Neural cell (in vitro differentiated cells): ENCODE results near the gene ATP5MG. TPM values are rescaled to one million over a fixed set of nuclear protein-coding genes. Genes with fewer than 3 reads are reported as not detected.

Experiments
- H2AFZ ChIP-seq: fragments of 200-600, 300-800 bp; sonication (generic), shearing (Covaris generic); 2 replicates; pipeline ENCODE4 v1.6.0; 2014; ENCODE audit warnings: low read depth, mild to moderate bottlenecking, antibody characterized with exemption, low read length, moderate library complexity
- H3F3A ChIP-seq: fragments of 200-600 bp; shearing (Covaris generic); 2 replicates; pipeline ENCODE4 v1.6.1; 2016; ENCODE audit warnings: mild to moderate bottlenecking, moderate library complexity, mixed read lengths, antibody characterized with exemption, low read length; ENCODE audit not compliant: insufficient read depth, poor library complexity, severe bottlenecking
- H3K27ac ChIP-seq: fragments of 200-600, 300-800 bp; sonication (generic), shearing (Covaris generic); 2 replicates; pipeline ENCODE4 v1.5.1; 2014; ENCODE audit warnings: mild to moderate bottlenecking, low read length, moderate library complexity
- H3K27me3 ChIP-seq: fragments of 300-800, 200-600 bp; sonication (generic), shearing (Covaris generic); 2 replicates; pipeline ENCODE4 v1.6.0; 2014; ENCODE audit warnings: mild to moderate bottlenecking, low read depth, low read length, moderate library complexity; ENCODE audit not compliant: insufficient read depth
- H3K36me3 ChIP-seq: fragments of 300-800, 200-600 bp; sonication (generic), shearing (Covaris generic); 2 replicates; pipeline ENCODE4 v1.5.1; 2014; ENCODE audit warnings: mild to moderate bottlenecking, antibody characterized with exemption, low read length, moderate library complexity; ENCODE audit not compliant: insufficient read depth
- H3K4me2 ChIP-seq: fragments of 300-800, 200-600 bp; sonication (generic), shearing (Covaris generic); 2 replicates; pipeline ENCODE4 v1.6.0; 2014; ENCODE audit warnings: mild to moderate bottlenecking, low read length
- H3K4me3 ChIP-seq: fragments of 300-800, 200-600 bp; sonication (generic), shearing (Covaris generic); 2 replicates; pipeline ENCODE4 v1.5.1; 2014; ENCODE audit warnings: mild to moderate bottlenecking, low read length, moderate library complexity
- H3K79me2 ChIP-seq: fragments of 200-600 bp; shearing (Covaris generic); replicated peaks from 2 replicates; pipeline ENCODE4 v1.6.0; 2014; ENCODE audit warnings: mild to moderate bottlenecking, low read length, moderate library complexity; ENCODE audit not compliant: insufficient read depth
- H3K9ac ChIP-seq: fragments of 300-800, 200-600 bp; sonication (generic), shearing (Covaris generic); 2 replicates; pipeline ENCODE4 v1.6.1; 2016; ENCODE audit warnings: mild to moderate bottlenecking, low read length, mixed read lengths
- H3K9me2 ChIP-seq: fragments of 200-600 bp; shearing (Covaris generic); 2 replicates; pipeline ENCODE4 v1.6.1; 2016; ENCODE audit warnings: mild to moderate bottlenecking, low read length, mixed read lengths; ENCODE audit not compliant: insufficient read depth
- H3K9me3 ChIP-seq: fragments of 200-600, 300-800 bp; sonication (generic), shearing (Covaris generic); 2 replicates; pipeline ENCODE4 v1.6.1; 2016; ENCODE audit warnings: mild to moderate bottlenecking, mixed run types, low read length, moderate library complexity, mixed read lengths
- H4K20me1 ChIP-seq: fragments of 200-600 bp; shearing (Covaris generic); 2 replicates; pipeline ENCODE4 v1.6.1; 2016; ENCODE audit warnings: mild to moderate bottlenecking, mixed run types; ENCODE audit not compliant: insufficient read depth
- CTCF ChIP-seq: fragments of 450-650 bp; IDR thresholded peaks from 2 replicates; pipeline ENCODE4 v1.5.1; 2014; ENCODE audit warnings: antibody characterized with exemption, mild to moderate bottlenecking, moderate library complexity; ENCODE audit not compliant: poor library complexity, severe bottlenecking
- EP300 ChIP-seq: fragments of 450-650 bp; conservative IDR thresholded peaks from 2 replicates; pipeline ENCODE4 v1.6.1; 2014; ENCODE audit warnings: antibody characterized with exemption, mild to moderate bottlenecking, moderate library complexity; ENCODE audit not compliant: poor library complexity, severe bottlenecking
- EZH2 ChIP-seq: fragments of 200-600, 300-800 bp; shearing (Covaris generic), sonication (generic); IDR thresholded peaks from 2 replicates; pipeline ENCODE4 v1.6.1; 2014; ENCODE audit warnings: antibody characterized with exemption, low read length, borderline replicate concordance, mild to moderate bottlenecking; ENCODE audit not compliant: insufficient read depth, poor library complexity, severe bottlenecking
- MXI1 ChIP-seq: fragments of 450-650 bp; conservative IDR thresholded peaks from 2 replicates; pipeline ENCODE4 v1.6.1; 2014; ENCODE audit warnings: antibody characterized with exemption, mild to moderate bottlenecking; ENCODE audit not compliant: poor library complexity, severe bottlenecking
- POLR2AphosphoS5 ChIP-seq: IDR thresholded peaks from 2 replicates; pipeline ENCODE4 v1.6.1; 2012
- RAD21 ChIP-seq: fragments of 450-650 bp; conservative IDR thresholded peaks from 2 replicates; pipeline ENCODE4 v1.6.1; 2014; ENCODE audit warnings: antibody characterized with exemption, mild to moderate bottlenecking, moderate library complexity
- SMC3 ChIP-seq: fragments of 450-650 bp; conservative IDR thresholded peaks from 2 replicates; pipeline ENCODE4 v1.6.1; 2014; ENCODE audit warnings: antibody characterized with exemption, mild to moderate bottlenecking, moderate library complexity; ENCODE audit not compliant: poor library complexity
- TAF1 ChIP-seq: IDR thresholded peaks from 2 replicates; pipeline ENCODE4 v1.6.1; 2012; ENCODE audit warnings: low read depth
- polyA plus RNA-seq: library from polyadenylated mRNA; depleted of rRNA; stranded (reverse); fragments of >200 nt; gene quantifications from 2 replicates; pipeline ENCODE4 v1.2.3, GENCODE V29; 2014
- TF ChIP-seq, protein P1 (sequence below): IDR thresholded peaks from 2 replicates; pipeline ENCODE4 v1.6.1; 2012; ENCODE audit warnings: borderline replicate concordance

ATP5MG gene
- polyA plus RNA-seq, 1 donor from 2014 or later: 153 TPM

DNA sequence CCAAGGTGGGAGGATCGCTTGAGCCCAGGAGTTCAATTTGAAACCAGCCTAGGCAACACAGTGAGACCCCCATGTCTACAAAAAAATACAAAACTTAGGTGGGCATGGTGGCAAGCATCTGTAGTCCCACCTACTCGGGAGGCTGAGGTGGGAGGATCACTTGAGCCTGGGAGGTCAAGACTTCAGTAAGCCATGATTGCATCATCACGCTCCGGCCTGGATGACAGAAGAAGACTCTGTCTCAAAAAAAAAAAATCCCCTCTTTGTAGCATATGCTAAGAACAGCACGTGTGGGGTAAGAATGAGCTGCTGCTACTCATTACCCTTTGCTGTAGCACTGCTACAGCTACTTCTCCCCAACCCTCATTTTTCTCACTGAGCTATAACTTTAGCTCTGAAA lies 27.5 kb upstream of the ATP5MG start:
- H3K9me3 ChIP-seq: no peaks in the 10 kb centered on the region
- no peaks in the 10 kb centered on the region for H3F3A ChIP-seq
- no peaks in the 10 kb centered on the region for H4K20me1 ChIP-seq
- no peak overlapping the region for H3K27ac ChIP-seq
- no peak overlapping the region for H3K9ac ChIP-seq
- H3K27me3 ChIP-seq: no peaks in the 10 kb centered on the region
- no peak overlapping the region for H2AFZ ChIP-seq
- H3K9me2 ChIP-seq: no peaks in the 10 kb centered on the region
- H3K4me3 ChIP-seq: no peak overlapping the region
- TF ChIP-seq EZH2 (no peak), MXI1 (no peak), CTCF (no peak), TAF1 (no peak), EP300 (no peak), SMC3 (no peak), RAD21 (no peak)
- TF ChIP-seq, protein P1, sequence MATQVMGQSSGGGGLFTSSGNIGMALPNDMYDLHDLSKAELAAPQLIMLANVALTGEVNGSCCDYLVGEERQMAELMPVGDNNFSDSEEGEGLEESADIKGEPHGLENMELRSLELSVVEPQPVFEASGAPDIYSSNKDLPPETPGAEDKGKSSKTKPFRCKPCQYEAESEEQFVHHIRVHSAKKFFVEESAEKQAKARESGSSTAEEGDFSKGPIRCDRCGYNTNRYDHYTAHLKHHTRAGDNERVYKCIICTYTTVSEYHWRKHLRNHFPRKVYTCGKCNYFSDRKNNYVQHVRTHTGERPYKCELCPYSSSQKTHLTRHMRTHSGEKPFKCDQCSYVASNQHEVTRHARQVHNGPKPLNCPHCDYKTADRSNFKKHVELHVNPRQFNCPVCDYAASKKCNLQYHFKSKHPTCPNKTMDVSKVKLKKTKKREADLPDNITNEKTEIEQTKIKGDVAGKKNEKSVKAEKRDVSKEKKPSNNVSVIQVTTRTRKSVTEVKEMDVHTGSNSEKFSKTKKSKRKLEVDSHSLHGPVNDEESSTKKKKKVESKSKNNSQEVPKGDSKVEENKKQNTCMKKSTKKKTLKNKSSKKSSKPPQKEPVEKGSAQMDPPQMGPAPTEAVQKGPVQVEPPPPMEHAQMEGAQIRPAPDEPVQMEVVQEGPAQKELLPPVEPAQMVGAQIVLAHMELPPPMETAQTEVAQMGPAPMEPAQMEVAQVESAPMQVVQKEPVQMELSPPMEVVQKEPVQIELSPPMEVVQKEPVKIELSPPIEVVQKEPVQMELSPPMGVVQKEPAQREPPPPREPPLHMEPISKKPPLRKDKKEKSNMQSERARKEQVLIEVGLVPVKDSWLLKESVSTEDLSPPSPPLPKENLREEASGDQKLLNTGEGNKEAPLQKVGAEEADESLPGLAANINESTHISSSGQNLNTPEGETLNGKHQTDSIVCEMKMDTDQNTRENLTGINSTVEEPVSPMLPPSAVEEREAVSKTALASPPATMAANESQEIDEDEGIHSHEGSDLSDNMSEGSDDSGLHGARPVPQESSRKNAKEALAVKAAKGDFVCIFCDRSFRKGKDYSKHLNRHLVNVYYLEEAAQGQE: no peak
- no peak overlapping the region for H3K4me2 ChIP-seq
- H3K36me3 ChIP-seq: peaks cover 8% of the 10 kb centered on the region
- no peaks in the 10 kb centered on the region for H3K79me2 ChIP-seq

GRCh38 chr11:118374729-118375128 lies 26.7 kb upstream of the ATP5MG start:
- no peaks in the 10 kb centered on the region for H3K9me3 ChIP-seq
- H3K27me3 ChIP-seq: no peaks in the 10 kb centered on the region
- H3F3A ChIP-seq: no peaks in the 10 kb centered on the region
- no peak for TF ChIP-seq MXI1
- no peaks in the 10 kb centered on the region for H3K9me2 ChIP-seq
- H3K9ac ChIP-seq: no peak overlapping the region
- no peak overlapping the region for H3K4me2 ChIP-seq
- no peak overlapping the region for H3K27ac ChIP-seq
- no peak overlapping the region for H2AFZ ChIP-seq
- H3K36me3 ChIP-seq: peaks cover 3% of the 10 kb centered on the region
- no peaks in the 10 kb centered on the region for H4K20me1 ChIP-seq
- no peak overlapping the region for H3K4me3 ChIP-seq
- no peaks in the 10 kb centered on the region for H3K79me2 ChIP-seq

- Histone ChIP-seq H3K9me2 (no peaks in the 10 kb centered on the region), H3F3A (no peaks in the 10 kb centered on the region), H3K27me3 (no peaks in the 10 kb centered on the region), H4K20me1 (no peaks in the 10 kb centered on the region), H3K4me2 (no peak overlapping the region), H3K9me3 (no peaks in the 10 kb centered on the region), H3K27ac (no peak overlapping the region), H3K9ac (no peak overlapping the region), H3K4me3 (no peak overlapping the region), H3K36me3 (peaks cover 3% of the 10 kb centered on the region), H3K79me2 (no peaks in the 10 kb centered on the region), H2AFZ (no peak overlapping the region)
- no peak for TF ChIP-seq RAD21
- no peak for TF ChIP-seq MXI1
- TF ChIP-seq TAF1: no peak
- TF ChIP-seq EP300: no peak
- TF ChIP-seq, protein P1: no peak
- no peak for TF ChIP-seq SMC3
- no peak for TF ChIP-seq POLR2AphosphoS5
- TF ChIP-seq EZH2: no peak
These were observed 25.4 kb upstream of the ATP5MG start for GRCh38 chr11:118375978-118376377.
